ENCODE results near the gene TTC21A. TPM values are rescaled to one million over a fixed set of nuclear protein-coding genes. Genes with fewer than 3 reads are reported as not detected.

Gene TTC21A
- total and polyA plus RNA-seq, 3 donors from 2014 or later: 74.3 to 266 (median 101) TPM

- DNase-seq: no peak
- no peaks in the 10 kb centered on the region for H3K27me3 ChIP-seq
- no peak overlapping the region for H3K4me3 ChIP-seq
- H3K9me3 ChIP-seq: no peaks in the 10 kb centered on the region
- H3K4me1 ChIP-seq: peaks cover 15% of the 10 kb centered on the region
- H3K27ac ChIP-seq: no peak overlapping the region
- no peaks in the 10 kb centered on the region for H3K36me3 ChIP-seq (ENCODE audit: low read depth, missing control alignments)
- WGBS, 2 donors: 88 to 100% methylated on average over 2 of the region's 2 CpGs
- intact Hi-C loops (cut with DNase I; ENCODE audit: low total_unique reads): no loop called here
- TF ChIP-seq CTCF (IDR thresholded peaks at IDR 0.05) (no peak), POLR2A (IDR thresholded peaks at IDR 0.05) (no peak)
Observed at GRCh38 chr3:39139442-39139841, 32.0 kb downstream of the TTC21A start.

GRCh38 chr3:39140341-39140971 is 33.0 kb downstream of the TTC21A start:
- Histone ChIP-seq H3K9me3 (no peaks in the 10 kb centered on the region), H3K27me3 (no peaks in the 10 kb centered on the region), H3K4me3 (no peak overlapping the region), H3K27ac (no peak overlapping the region), H3K36me3 (ENCODE audit: low read depth, missing control alignments) (no peaks in the 10 kb centered on the region), H3K4me1 (peaks cover 15% of the 10 kb centered on the region)
- intact Hi-C loops (cut with DNase I; ENCODE audit: low total_unique reads): no loop called here
- no peak for DNase-seq
- TF ChIP-seq POLR2A (IDR thresholded peaks at IDR 0.05) (no peak), CTCF (IDR thresholded peaks at IDR 0.05) (no peak)
- 97 to 98% methylated on average over 2 of the region's 2 CpGs for WGBS, 2 donors

- Histone ChIP-seq H3K27ac (no peak overlapping the region), H3K27me3 (no peaks in the 10 kb centered on the region), H3K4me1 (peaks cover 16% of the 10 kb centered on the region), H3K36me3 (ENCODE audit: low read depth, missing control alignments) (no peaks in the 10 kb centered on the region), H3K4me3 (no peak overlapping the region), H3K9me3 (no peaks in the 10 kb centered on the region)
- TF ChIP-seq POLR2A (IDR thresholded peaks at IDR 0.05) (no peak), CTCF (IDR thresholded peaks at IDR 0.05) (no peak)
- DNase-seq: no peak
- intact Hi-C loops (cut with DNase I; ENCODE audit: low total_unique reads): no loop called here
- WGBS, 2 donors: 44 to 52% methylated on average over 4 of the region's 4 CpGs
Observed at GRCh38 chr3:39141171-39141995, 33.9 kb downstream of the TTC21A start.

- H3K4me1 ChIP-seq: peaks cover 22% of the 10 kb centered on the region
- TF ChIP-seq CTCF (IDR thresholded peaks at IDR 0.05): no peak
- no peak for TF ChIP-seq POLR2A (IDR thresholded peaks at IDR 0.05)
Observed at GRCh38 chr3:39142067-39142466, 34.6 kb downstream of the TTC21A start.

More at GRCh38 chr3:39142067-39142466, 34.6 kb downstream of the TTC21A start:
- intact Hi-C loops (cut with DNase I; ENCODE audit: low total_unique reads): no loop called here
- DNase-seq: no peak
- Histone ChIP-seq H3K27me3 (no peaks in the 10 kb centered on the region), H3K27ac (no peak overlapping the region), H3K36me3 (ENCODE audit: low read depth, missing control alignments) (no peaks in the 10 kb centered on the region), H3K4me3 (no peak overlapping the region), H3K9me3 (no peaks in the 10 kb centered on the region)
- 72 to 75% methylated on average over 5 of the region's 5 CpGs for WGBS, 2 donors
